ENCODE results near the gene EPHB2.

- no peak for TF ChIP-seq DDIT3 (CRISPR knock-in tag; IDR thresholded peaks at IDR 0.05)
- no peak for TF ChIP-seq ZKSCAN5 (CRISPR knock-in tag; IDR thresholded peaks at IDR 0.05)
- TF ChIP-seq POLR2AphosphoS5 (IDR thresholded peaks at IDR 0.05; ENCODE audit: low read depth, low read length) = no peak
- TF ChIP-seq JUN (CRISPR knock-in tag; IDR thresholded peaks at IDR 0.05) = no peak
- TF ChIP-seq EZH2 (conservative IDR thresholded peaks at IDR 0.05; ENCODE audit: low read depth, low read length) = no peak
- TF ChIP-seq POLR2A (IDR thresholded peaks at IDR 0.05; ENCODE audit: insufficient read depth in 1 of 2, low read depth in 2 of 2, low read length in 2 of 2) = no peak
- TF ChIP-seq ZBTB21 (CRISPR knock-in tag; IDR thresholded peaks at IDR 0.05) = no peak
- TF ChIP-seq SUZ12 (IDR thresholded peaks at IDR 0.05; ENCODE audit: low read depth, low read length) = no peak
- TF ChIP-seq RCOR2 (CRISPR knock-in tag; IDR thresholded peaks at IDR 0.05) = no peak
- no peak for TF ChIP-seq PREB (CRISPR knock-in tag; IDR thresholded peaks at IDR 0.05)
These were observed 6.6 kb downstream of the EPHB2 start for GRCh38 chr1:22717037-22717760.

Measured in HepG2 (cell line).